ENCODE results near the gene CELF2.

The CELF2 gene

GRCh38 chr10:11224321-11224720, 206.6 kb downstream of the CELF2 start:
- peaks cover 11 to 26% of the 10 kb centered on the region in 2 donors for H3K4me1 ChIP-seq (ENCODE audit: control insufficient read depth in 1 of 2, insufficient read depth in 2 of 2, low read length in 2 of 2)
- H3K27ac ChIP-seq (ENCODE audit: low read depth, low read length): no peak overlapping the region
- no peaks in the 10 kb centered on the region for H3K27me3 ChIP-seq (ENCODE audit: control insufficient read depth in 1 of 2, insufficient read depth in 2 of 2, low read length in 2 of 2)

GRCh38 chr10:11224792-11225416, 207.2 kb downstream of the CELF2 start:
- Histone ChIP-seq H3K9me3 (ENCODE audit: control insufficient read depth in 1 of 2, low read length in 2 of 2) (no peaks in the 10 kb centered on the region), H3K36me3 (ENCODE audit: control insufficient read depth in 1 of 2, insufficient read depth in 2 of 2, low read length in 2 of 2) (peaks cover 2 to 4% of the 10 kb centered on the region in 2 donors), H3K27ac (ENCODE audit: low read depth, low read length) (no peak overlapping the region), H3K27me3 (ENCODE audit: control insufficient read depth in 1 of 2, insufficient read depth in 2 of 2, low read length in 2 of 2) (no peaks in the 10 kb centered on the region), H3K4me3 (ENCODE audit: low read depth in 1 of 2, low read length in 2 of 2) (no peak overlapping the region), H3K9ac (ENCODE audit: low read depth in 1 of 2, low read length in 2 of 2) (no peak overlapping the region), H3K4me1 (ENCODE audit: control insufficient read depth in 1 of 2, insufficient read depth in 2 of 2, low read length in 2 of 2) (peaks cover 11 to 26% of the 10 kb centered on the region in 2 donors)

More at GRCh38 chr10:11224321-11224720, 206.6 kb downstream of the CELF2 start:
- H3K36me3 ChIP-seq (ENCODE audit: control insufficient read depth in 1 of 2, insufficient read depth in 2 of 2, low read length in 2 of 2): peaks cover 2 to 8% of the 10 kb centered on the region in 2 donors
- no peaks in the 10 kb centered on the region for H3K9me3 ChIP-seq (ENCODE audit: control insufficient read depth in 1 of 2, low read length in 2 of 2)
- H3K9ac ChIP-seq (ENCODE audit: low read depth in 1 of 2, low read length in 2 of 2): no peak overlapping the region
- no peak overlapping the region for H3K4me3 ChIP-seq (ENCODE audit: low read depth in 1 of 2, low read length in 2 of 2)

GRCh38 chr10:11225935-11226334, 208.3 kb downstream of the CELF2 start:
- peaks cover 0 to under 1% of the 10 kb centered on the region in 2 donors for H3K36me3 ChIP-seq (ENCODE audit: control insufficient read depth in 1 of 2, insufficient read depth in 2 of 2, low read length in 2 of 2)
- H3K27me3 ChIP-seq (ENCODE audit: control insufficient read depth in 1 of 2, insufficient read depth in 2 of 2, low read length in 2 of 2): no peaks in the 10 kb centered on the region
- no peak overlapping the region for H3K27ac ChIP-seq (ENCODE audit: low read depth, low read length)
- H3K4me3 ChIP-seq (ENCODE audit: low read depth in 1 of 2, low read length in 2 of 2): no peak overlapping the region
- no peak overlapping the region for H3K9ac ChIP-seq (ENCODE audit: low read depth in 1 of 2, low read length in 2 of 2)
- H3K4me1 ChIP-seq (ENCODE audit: control insufficient read depth in 1 of 2, insufficient read depth in 2 of 2, low read length in 2 of 2): peaks cover 11 to 26% of the 10 kb centered on the region in 2 donors
- H3K9me3 ChIP-seq (ENCODE audit: control insufficient read depth in 1 of 2, low read length in 2 of 2): no peaks in the 10 kb centered on the region

- Histone ChIP-seq H3K36me3 (ENCODE audit: control insufficient read depth in 1 of 2, insufficient read depth in 2 of 2, low read length in 2 of 2) (no peaks in the 10 kb centered on the region), H3K9me3 (ENCODE audit: control insufficient read depth in 1 of 2, low read length in 2 of 2) (no peaks in the 10 kb centered on the region), H3K27me3 (ENCODE audit: control insufficient read depth in 1 of 2, insufficient read depth in 2 of 2, low read length in 2 of 2) (no peaks in the 10 kb centered on the region), H3K9ac (ENCODE audit: low read depth in 1 of 2, low read length in 2 of 2) (no peak overlapping the region), H3K4me1 (ENCODE audit: control insufficient read depth in 1 of 2, insufficient read depth in 2 of 2, low read length in 2 of 2) (peaks cover 11 to 26% of the 10 kb centered on the region in 2 donors), H3K4me3 (ENCODE audit: low read depth in 1 of 2, low read length in 2 of 2) (no peak overlapping the region), H3K27ac (ENCODE audit: low read depth, low read length) (no peak overlapping the region)
Observed at GRCh38 chr10:11227103-11227502, 209.4 kb downstream of the CELF2 start.

- no peaks in the 10 kb centered on the region for H3K36me3 ChIP-seq (ENCODE audit: control insufficient read depth in 1 of 2, insufficient read depth in 2 of 2, low read length in 2 of 2)
- H3K27ac ChIP-seq (ENCODE audit: low read depth, low read length): no peak overlapping the region
- no peak overlapping the region for H3K4me3 ChIP-seq (ENCODE audit: low read depth in 1 of 2, low read length in 2 of 2)
- no peak overlapping the region for H3K9ac ChIP-seq (ENCODE audit: low read depth in 1 of 2, low read length in 2 of 2)
- no peaks in the 10 kb centered on the region for H3K9me3 ChIP-seq (ENCODE audit: control insufficient read depth in 1 of 2, low read length in 2 of 2)
- H3K27me3 ChIP-seq (ENCODE audit: control insufficient read depth in 1 of 2, insufficient read depth in 2 of 2, low read length in 2 of 2): no peaks in the 10 kb centered on the region
- H3K4me1 ChIP-seq (ENCODE audit: control insufficient read depth in 1 of 2, insufficient read depth in 2 of 2, low read length in 2 of 2): peaks cover 11 to 26% of the 10 kb centered on the region in 2 donors
Observed at GRCh38 chr10:11229893-11230292, 212.2 kb downstream of the CELF2 start.

- H3K4me1 ChIP-seq (ENCODE audit: control insufficient read depth in 1 of 2, insufficient read depth in 2 of 2, low read length in 2 of 2): peaks cover 11 to 24% of the 10 kb centered on the region in 2 donors
- H3K4me3 ChIP-seq (ENCODE audit: low read depth in 1 of 2, low read length in 2 of 2): no peak overlapping the region
- no peaks in the 10 kb centered on the region for H3K9me3 ChIP-seq (ENCODE audit: control insufficient read depth in 1 of 2, low read length in 2 of 2)
- H3K9ac ChIP-seq (ENCODE audit: low read depth in 1 of 2, low read length in 2 of 2): no peak overlapping the region
- H3K27me3 ChIP-seq (ENCODE audit: control insufficient read depth in 1 of 2, insufficient read depth in 2 of 2, low read length in 2 of 2): no peaks in the 10 kb centered on the region
- no peak overlapping the region for H3K27ac ChIP-seq (ENCODE audit: low read depth, low read length)
- no peaks in the 10 kb centered on the region for H3K36me3 ChIP-seq (ENCODE audit: control insufficient read depth in 1 of 2, insufficient read depth in 2 of 2, low read length in 2 of 2)
Observed at GRCh38 chr10:11230498-11231167, 213.0 kb downstream of the CELF2 start.

GRCh38 chr10:11231285-11231684, 213.6 kb downstream of the CELF2 start:
- Histone ChIP-seq H3K27ac (ENCODE audit: low read depth, low read length) (no peak overlapping the region), H3K9me3 (ENCODE audit: control insufficient read depth in 1 of 2, low read length in 2 of 2) (no peaks in the 10 kb centered on the region), H3K4me1 (ENCODE audit: control insufficient read depth in 1 of 2, insufficient read depth in 2 of 2, low read length in 2 of 2) (peaks cover 12 to 17% of the 10 kb centered on the region in 2 donors), H3K9ac (ENCODE audit: low read depth in 1 of 2, low read length in 2 of 2) (no peak overlapping the region), H3K27me3 (ENCODE audit: control insufficient read depth in 1 of 2, insufficient read depth in 2 of 2, low read length in 2 of 2) (no peaks in the 10 kb centered on the region), H3K36me3 (ENCODE audit: control insufficient read depth in 1 of 2, insufficient read depth in 2 of 2, low read length in 2 of 2) (no peaks in the 10 kb centered on the region), H3K4me3 (ENCODE audit: low read depth in 1 of 2, low read length in 2 of 2) (no peak overlapping the region)

GRCh38 chr10:11232222-11232961, 214.7 kb downstream of the CELF2 start:
- peaks cover 9 to 10% of the 10 kb centered on the region in 2 donors for H3K4me1 ChIP-seq (ENCODE audit: control insufficient read depth in 1 of 2, insufficient read depth in 2 of 2, low read length in 2 of 2)

GRCh38 chr10:11234857-11235531, 217.3 kb downstream of the CELF2 start:
- no peak overlapping the region for H3K9ac ChIP-seq (ENCODE audit: low read depth in 1 of 2, low read length in 2 of 2)
- no peaks in the 10 kb centered on the region for H3K36me3 ChIP-seq (ENCODE audit: control insufficient read depth in 1 of 2, insufficient read depth in 2 of 2, low read length in 2 of 2)
- no peaks in the 10 kb centered on the region for H3K27me3 ChIP-seq (ENCODE audit: control insufficient read depth in 1 of 2, insufficient read depth in 2 of 2, low read length in 2 of 2)
- peaks cover 4 to 11% of the 10 kb centered on the region in 2 donors for H3K4me1 ChIP-seq (ENCODE audit: control insufficient read depth in 1 of 2, insufficient read depth in 2 of 2, low read length in 2 of 2)
- H3K9me3 ChIP-seq (ENCODE audit: control insufficient read depth in 1 of 2, low read length in 2 of 2): no peaks in the 10 kb centered on the region
- H3K27ac ChIP-seq (ENCODE audit: low read depth, low read length): no peak overlapping the region
- H3K4me3 ChIP-seq (ENCODE audit: low read depth in 1 of 2, low read length in 2 of 2): no peak overlapping the region

More at GRCh38 chr10:11232222-11232961, 214.7 kb downstream of the CELF2 start:
- no peaks in the 10 kb centered on the region for H3K9me3 ChIP-seq (ENCODE audit: control insufficient read depth in 1 of 2, low read length in 2 of 2)
- H3K4me3 ChIP-seq (ENCODE audit: low read depth in 1 of 2, low read length in 2 of 2): no peak overlapping the region
- H3K27me3 ChIP-seq (ENCODE audit: control insufficient read depth in 1 of 2, insufficient read depth in 2 of 2, low read length in 2 of 2): no peaks in the 10 kb centered on the region
- H3K36me3 ChIP-seq (ENCODE audit: control insufficient read depth in 1 of 2, insufficient read depth in 2 of 2, low read length in 2 of 2): no peaks in the 10 kb centered on the region
- no peak overlapping the region for H3K9ac ChIP-seq (ENCODE audit: low read depth in 1 of 2, low read length in 2 of 2)
- no peak overlapping the region for H3K27ac ChIP-seq (ENCODE audit: low read depth, low read length)
